ENCODE data around the gene NFATC1.

DNA sequence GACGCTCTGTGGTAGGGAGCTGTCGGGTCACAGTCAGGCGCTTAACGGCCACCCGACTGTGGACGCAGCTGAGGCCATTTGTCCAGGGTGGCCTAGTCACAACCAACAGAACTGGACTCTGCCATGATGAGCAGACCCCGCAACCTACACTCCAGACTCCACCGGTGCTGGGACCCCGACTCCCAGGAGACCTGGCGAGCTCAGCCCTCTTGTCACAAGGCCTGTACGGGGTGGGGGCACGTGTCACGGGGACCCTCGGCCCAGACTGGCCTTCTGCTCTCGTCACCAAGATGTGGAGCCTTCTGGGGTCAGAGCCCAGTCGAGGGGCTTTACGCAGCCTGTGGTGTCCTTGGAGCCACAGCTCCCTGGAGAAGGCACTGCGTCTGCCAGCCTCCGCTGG lies 22.5 kb downstream of the NFATC1 start:
- TF ChIP-seq, protein P1, sequence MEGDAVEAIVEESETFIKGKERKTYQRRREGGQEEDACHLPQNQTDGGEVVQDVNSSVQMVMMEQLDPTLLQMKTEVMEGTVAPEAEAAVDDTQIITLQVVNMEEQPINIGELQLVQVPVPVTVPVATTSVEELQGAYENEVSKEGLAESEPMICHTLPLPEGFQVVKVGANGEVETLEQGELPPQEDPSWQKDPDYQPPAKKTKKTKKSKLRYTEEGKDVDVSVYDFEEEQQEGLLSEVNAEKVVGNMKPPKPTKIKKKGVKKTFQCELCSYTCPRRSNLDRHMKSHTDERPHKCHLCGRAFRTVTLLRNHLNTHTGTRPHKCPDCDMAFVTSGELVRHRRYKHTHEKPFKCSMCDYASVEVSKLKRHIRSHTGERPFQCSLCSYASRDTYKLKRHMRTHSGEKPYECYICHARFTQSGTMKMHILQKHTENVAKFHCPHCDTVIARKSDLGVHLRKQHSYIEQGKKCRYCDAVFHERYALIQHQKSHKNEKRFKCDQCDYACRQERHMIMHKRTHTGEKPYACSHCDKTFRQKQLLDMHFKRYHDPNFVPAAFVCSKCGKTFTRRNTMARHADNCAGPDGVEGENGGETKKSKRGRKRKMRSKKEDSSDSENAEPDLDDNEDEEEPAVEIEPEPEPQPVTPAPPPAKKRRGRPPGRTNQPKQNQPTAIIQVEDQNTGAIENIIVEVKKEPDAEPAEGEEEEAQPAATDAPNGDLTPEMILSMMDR (IDR thresholded peaks at IDR 0.05) = no peak
- TF ChIP-seq EP300 (IDR thresholded peaks at IDR 0.05) = no peak
